ENCODE measurements around the gene PRAC2.
"Not testable (repeated sequence)": the region's sequence is repeated elsewhere in the genome, so short reads cannot be mapped to it uniquely, and the experiment has no call there.

The PRAC2 gene

DNA sequence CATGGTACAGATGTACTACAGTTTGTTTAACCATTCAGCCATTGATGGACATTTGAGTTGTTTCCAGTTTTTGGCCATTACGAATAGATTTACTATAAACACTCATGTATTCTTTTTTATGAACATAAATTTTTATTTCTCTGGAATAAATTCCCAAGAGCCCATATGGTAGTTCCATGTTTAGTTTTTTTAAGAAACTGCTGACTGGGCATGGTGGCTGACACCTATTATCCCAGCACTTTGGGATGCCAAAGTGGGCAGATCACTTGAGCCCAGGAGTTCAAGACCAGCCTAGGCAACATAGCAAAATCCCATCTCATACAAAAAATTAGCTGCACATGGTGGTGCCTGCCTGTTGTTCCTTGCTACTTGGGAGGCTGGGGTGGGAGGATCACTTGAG, 30.9 kb upstream of the PRAC2 start:
- DNase-seq (ENCODE audit: low read depth in 2 of 2) = no peak
- TF ChIP-seq CTCF (IDR thresholded peaks at IDR 0.05; ENCODE audit: low read depth, low read length) = no peak
- no peak overlapping the region for H3K4me3 ChIP-seq (replicated peaks in 1 of 2; ENCODE audit: low read depth in 2 of 2, low read length in 2 of 2)

DNA sequence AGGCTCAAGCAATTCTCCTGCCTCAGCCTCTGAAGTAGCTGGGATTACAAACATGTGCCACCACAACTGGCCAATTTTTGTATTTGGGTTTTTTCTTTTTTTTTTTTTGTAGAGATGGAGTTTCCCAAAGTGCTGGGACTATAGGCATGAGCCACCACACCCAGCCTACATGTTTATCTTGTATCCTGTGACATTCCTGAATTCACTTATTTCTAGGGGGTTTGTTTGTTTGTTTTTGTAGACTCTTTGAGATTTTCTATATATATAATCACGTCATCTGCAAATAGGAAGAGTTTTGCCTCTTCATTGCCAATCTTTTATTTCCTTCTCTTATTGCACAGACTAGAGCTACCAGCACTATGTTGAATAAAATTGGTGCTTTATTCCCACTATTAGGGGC, 29.8 kb upstream of the PRAC2 start:
- no peak for TF ChIP-seq CTCF (IDR thresholded peaks at IDR 0.05; ENCODE audit: low read depth, low read length)
- no peak for DNase-seq (ENCODE audit: low read depth in 2 of 2)
- H3K4me3 ChIP-seq (replicated peaks in 1 of 2; ENCODE audit: low read depth in 2 of 2, low read length in 2 of 2) = no peak overlapping the region

DNA sequence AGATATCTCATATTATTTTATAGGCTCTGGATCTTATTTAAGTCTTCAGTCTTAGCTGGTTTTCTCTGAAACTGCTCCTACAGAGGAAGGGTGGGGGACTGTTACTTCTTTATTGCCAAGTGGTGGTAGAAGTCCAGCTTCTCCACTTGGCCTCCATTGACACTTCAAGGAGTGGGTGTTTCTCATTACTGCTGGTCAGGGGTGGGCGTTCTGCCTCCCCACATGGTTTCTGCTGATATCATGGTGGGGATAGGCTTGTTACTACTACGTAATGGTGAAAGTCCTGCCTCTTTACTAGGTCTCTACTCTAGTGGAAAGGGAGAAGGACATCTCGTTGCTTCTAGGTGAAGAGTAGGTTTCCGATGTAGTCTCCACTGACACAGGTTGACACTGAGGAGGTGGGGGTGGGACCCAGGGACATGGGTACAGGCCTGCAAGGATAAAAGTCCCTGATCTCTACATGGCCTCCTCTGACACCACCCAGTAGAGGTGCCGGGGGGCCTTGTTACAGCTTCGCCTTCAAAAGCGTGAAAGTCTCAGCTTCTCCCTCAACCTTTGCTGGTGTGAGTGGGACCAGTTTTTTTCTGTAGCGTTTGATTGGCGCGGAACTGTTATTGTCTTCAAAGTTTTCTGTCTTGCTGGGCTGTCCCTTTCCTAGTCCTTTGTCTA, 21.0 kb upstream of the PRAC2 start:
- H3K4me3 ChIP-seq (replicated peaks in 1 of 2; ENCODE audit: low read depth in 2 of 2, low read length in 2 of 2) = no peak overlapping the region
- TF ChIP-seq CTCF (IDR thresholded peaks at IDR 0.05; ENCODE audit: low read depth, low read length) = no peak
- DNase-seq (ENCODE audit: low read depth in 2 of 2) = no peak

GRCh38 chr17:48704361-48705248, 18.4 kb upstream of the PRAC2 start:
- no peak for TF ChIP-seq CTCF (IDR thresholded peaks at IDR 0.05; ENCODE audit: low read depth, low read length)
- no peak overlapping the region for H3K4me3 ChIP-seq (replicated peaks in 1 of 2; ENCODE audit: low read depth in 2 of 2, low read length in 2 of 2)
- DNase-seq (ENCODE audit: low read depth in 2 of 2) = no peak

DNA sequence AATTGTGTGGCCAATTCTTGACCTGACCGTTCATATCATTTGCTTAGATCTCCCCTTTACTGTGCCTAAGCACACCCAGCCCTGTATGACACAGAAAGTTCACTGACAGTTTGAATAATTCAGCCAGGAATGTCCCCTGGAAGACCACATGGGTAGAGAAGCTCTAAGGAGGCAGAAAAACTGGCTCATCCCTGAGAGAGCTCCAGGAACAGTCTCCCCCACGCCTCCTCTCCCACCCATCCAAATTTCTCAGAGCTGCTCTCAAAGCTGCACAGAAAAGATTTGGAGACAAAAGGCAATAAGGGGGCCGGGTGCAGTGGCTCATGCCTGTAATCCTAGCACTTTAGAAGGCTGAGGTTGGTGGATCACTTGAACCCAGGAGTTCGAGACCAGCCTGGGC, 11.9 kb upstream of the PRAC2 start:
- no peak for DNase-seq (ENCODE audit: low read depth in 2 of 2)
- no peak overlapping the region for H3K4me3 ChIP-seq (replicated peaks in 1 of 2; ENCODE audit: low read depth in 2 of 2, low read length in 2 of 2)
- TF ChIP-seq CTCF (IDR thresholded peaks at IDR 0.05; ENCODE audit: low read depth, low read length) = no peak

DNA sequence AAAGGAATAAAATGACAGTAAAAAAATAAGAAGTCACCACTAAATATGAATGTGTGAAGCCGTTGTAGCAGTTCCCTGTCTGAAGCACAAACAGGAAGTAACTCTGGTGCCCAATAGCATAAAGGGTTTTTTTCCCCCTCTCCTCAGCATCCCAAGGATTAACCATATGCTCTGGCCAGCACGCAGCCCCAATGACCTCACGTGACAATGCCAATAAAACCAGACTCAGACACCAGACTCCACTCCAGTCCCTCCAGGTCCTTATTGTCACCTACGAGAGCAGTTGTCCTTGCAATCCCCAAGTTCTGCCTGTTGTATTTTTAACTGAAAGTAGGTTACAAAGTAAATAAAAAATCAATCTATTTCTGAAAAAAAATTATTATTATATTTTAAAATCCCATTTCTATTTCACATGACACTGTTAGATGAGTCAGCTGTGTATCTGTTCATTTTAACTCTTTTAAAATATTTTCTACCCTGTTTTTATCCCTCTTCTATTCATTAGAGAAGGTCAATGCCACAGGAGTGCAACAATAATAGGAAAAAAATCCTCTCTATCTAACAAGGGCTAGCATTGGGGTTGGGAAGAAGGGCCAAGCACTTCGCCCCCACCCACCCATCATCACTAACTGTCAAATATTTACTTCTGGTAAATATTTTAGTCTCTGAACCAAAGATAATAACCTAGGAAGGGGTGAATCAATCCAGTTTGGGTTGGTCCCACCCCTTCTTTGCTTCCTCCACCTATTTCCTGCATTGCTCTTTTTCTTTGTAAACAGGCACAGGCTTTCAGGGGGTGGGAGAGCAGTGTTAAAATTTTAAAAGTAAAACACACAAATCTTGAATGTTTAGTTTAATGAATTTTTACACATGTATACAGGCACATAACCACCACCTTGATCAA, 7.2 kb upstream of the PRAC2 start:
- no peak for DNase-seq (ENCODE audit: low read depth in 2 of 2)
- TF ChIP-seq CTCF (IDR thresholded peaks at IDR 0.05; ENCODE audit: low read depth, low read length) = no peak
- H3K4me3 ChIP-seq (replicated peaks in 1 of 2; ENCODE audit: low read depth in 2 of 2, low read length in 2 of 2) = no peak overlapping the region

DNA sequence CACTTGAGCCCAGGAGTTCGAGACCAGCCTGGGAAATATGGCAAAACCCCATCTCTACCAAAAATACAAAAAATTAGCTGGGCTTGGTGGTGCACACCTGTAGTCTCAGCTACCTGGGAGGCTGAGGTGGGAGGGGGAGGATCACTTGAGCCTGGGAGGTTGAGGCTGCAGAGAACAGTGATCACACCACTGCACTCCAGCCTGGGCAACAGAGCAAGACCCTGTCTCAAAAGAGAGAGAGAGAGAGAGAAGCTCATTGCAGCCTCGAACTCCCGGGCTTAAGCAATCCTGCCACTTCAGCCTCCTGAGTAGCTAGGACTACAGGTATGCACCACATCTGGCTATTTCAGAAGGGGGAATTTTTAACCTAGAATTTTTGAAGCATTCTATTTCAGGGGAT, 6.4 kb upstream of the PRAC2 start:
- H3K4me3 ChIP-seq (replicated peaks in 1 of 2; ENCODE audit: low read depth in 2 of 2, low read length in 2 of 2); DNase-seq (ENCODE audit: low read depth in 2 of 2): not testable (repeated sequence)
